ENCODE measurements around the gene FBXW5. TPM values are rescaled to one million over a fixed set of nuclear protein-coding genes. Genes with fewer than 3 reads are reported as not detected.

The FBXW5 gene
- total and polyA plus RNA-seq, 4 donors, result 52.0 to 107 (median 97.2) TPM

DNA sequence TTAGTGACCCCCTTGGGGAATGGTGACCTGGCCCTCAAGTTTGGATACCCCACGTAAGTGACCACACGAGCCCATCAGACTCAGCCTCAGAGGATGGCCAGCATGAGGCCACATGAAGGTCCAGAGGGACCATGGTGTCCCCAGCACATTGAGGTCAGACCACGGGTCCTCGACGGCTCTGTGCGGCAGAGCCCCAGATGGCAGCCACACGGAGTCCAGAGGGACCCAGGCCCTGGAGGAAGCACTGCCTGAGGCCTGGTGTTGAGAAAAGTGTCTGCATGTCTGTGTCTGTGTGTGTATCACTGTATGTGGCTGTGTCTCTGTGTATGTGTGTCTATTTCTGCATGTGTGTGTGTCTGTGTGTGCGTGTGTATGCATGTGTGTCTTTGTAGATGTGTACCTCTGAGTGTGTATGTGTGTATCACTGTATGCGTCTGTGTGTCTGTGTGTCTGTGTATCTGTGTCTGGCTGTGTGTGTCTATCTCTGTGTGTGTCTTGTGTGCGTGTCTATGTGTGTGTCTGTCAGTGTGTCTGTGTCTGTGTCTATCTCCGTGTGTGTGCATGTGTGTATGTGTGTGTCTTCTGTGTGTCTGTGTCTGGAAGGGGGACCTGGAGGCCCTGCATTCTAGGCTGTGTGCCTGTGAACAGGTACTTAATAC is 39.2 kb upstream of the FBXW5 start:
- DNase-seq (ENCODE audit: low read depth in 4 of 6, low spot score in 6 of 6), result no peak
- Histone ChIP-seq H3K4me3 (ENCODE audit: low read depth, low read length) (no peak overlapping the region), H3K9me3 (ENCODE audit: control insufficient read depth, insufficient read depth, low read length) (no peaks in the 10 kb centered on the region), H3K4me1 (ENCODE audit: control insufficient read depth, insufficient read depth, low read length) (peaks cover 34% of the 10 kb centered on the region), H3K27me3 (ENCODE audit: control insufficient read depth, insufficient read depth, low read length) (peaks cover 37% of the 10 kb centered on the region), H3K36me3 (ENCODE audit: control insufficient read depth, insufficient read depth, low read length) (peaks cover 3% of the 10 kb centered on the region), H3K27ac (ENCODE audit: low read depth, low read length) (no peak overlapping the region)
- WGBS (ENCODE audit: insufficient coverage), result 80% methylated on average over 10 of the region's 11 CpGs

DNA sequence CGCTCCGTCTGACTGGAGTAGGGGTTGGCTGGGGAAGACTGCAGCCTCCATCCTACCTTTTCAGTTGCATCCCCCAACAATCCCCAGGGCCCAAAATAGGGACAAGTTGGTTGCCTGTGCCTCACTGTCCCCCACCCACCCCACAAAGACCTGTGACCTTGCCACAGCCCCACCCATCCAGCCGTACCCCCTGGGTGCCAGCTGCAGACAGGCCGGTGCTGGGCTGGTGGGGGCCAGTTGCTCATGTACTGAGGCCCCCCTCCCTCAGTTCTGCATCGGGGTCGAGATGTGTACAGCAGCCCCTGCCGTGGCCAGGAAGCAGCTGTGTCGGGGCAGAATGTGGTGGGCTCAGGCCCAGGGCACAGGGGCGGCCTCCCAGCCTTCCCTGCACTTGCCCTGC is 38.6 kb upstream of the FBXW5 start:
- H3K27me3 ChIP-seq (ENCODE audit: control insufficient read depth, insufficient read depth, low read length), result peaks cover 37% of the 10 kb centered on the region
- no peak for DNase-seq (ENCODE audit: low read depth in 4 of 6, low spot score in 6 of 6)
- 79% methylated on average over 9 of the region's 9 CpGs for WGBS (ENCODE audit: insufficient coverage)

DNA sequence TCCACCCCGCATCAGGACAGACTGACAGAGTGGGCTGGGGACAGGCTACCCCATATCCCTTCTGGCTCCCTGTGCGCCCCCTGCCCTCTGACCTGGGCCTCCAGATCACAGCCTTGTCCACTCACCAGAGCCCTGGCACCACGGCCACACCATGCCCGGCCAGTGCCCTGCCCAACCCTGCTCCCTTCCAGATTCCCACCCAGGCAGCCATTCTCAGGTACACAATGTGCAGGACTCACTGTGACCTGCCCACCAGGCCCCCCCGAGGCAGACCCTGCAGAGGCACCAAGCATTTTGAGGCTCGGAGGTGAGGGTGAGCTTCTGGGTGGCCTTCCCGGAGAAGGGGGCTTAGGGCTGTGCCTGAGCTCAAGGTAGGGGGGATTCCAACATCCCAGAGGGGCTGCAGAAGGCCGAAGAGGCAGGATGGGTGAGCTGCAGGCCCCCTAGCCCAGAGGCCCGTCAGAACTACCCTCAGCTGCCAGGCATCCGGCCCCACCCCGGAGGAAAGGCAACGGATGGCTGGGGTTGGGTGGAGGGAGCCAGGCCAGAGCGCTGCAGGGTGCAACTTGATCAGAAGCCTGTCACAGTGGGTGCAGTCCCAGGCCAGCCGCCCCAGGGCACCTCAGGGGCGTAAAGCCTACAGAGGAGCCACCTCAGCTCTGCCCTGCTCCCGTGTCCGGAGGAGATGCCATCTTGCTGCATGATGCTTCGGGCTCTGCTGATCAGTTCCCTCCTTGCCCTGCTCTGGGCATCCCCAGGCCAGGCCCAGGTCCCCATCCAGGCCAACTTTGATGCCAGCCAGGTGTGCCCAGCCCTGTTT is 37.9 kb upstream of the FBXW5 start, which contains the start of gene LCNL1:
LCNL1 (plus strand) TSS at position 762 of the 820 bp plus-strand sequence. CDS start 594 bp downstream, outside the sequence.
- Histone ChIP-seq H3K27ac (ENCODE audit: low read depth, low read length) (no peak within 1 kb of the TSS), H3K27me3 (ENCODE audit: control insufficient read depth, insufficient read depth, low read length) (peaks cover 37% of the 10 kb centered on the region), H3K4me3 (ENCODE audit: low read depth, low read length) (no peak within 1 kb of the TSS), H3K4me1 (ENCODE audit: control insufficient read depth, insufficient read depth, low read length) (peaks cover 42% of the 10 kb centered on the region), H3K36me3 (ENCODE audit: control insufficient read depth, insufficient read depth, low read length) (peaks cover 3% of the 10 kb centered on the region), H3K9me3 (ENCODE audit: control insufficient read depth, insufficient read depth, low read length) (no peaks in the 10 kb centered on the region)
- DNase-seq (ENCODE audit: low read depth in 4 of 6, low spot score in 6 of 6), result no peak
- 84% methylated on average over 17 of the region's 18 CpGs for WGBS (ENCODE audit: insufficient coverage)

More for the DNA sequence above, 38.6 kb upstream of the FBXW5 start:
- H3K9me3 ChIP-seq (ENCODE audit: control insufficient read depth, insufficient read depth, low read length), result no peaks in the 10 kb centered on the region
- no peak overlapping the region for H3K4me3 ChIP-seq (ENCODE audit: low read depth, low read length)
- no peak overlapping the region for H3K27ac ChIP-seq (ENCODE audit: low read depth, low read length)
- peaks cover 35% of the 10 kb centered on the region for H3K4me1 ChIP-seq (ENCODE audit: control insufficient read depth, insufficient read depth, low read length)
- H3K36me3 ChIP-seq (ENCODE audit: control insufficient read depth, insufficient read depth, low read length), result peaks cover 3% of the 10 kb centered on the region

DNA sequence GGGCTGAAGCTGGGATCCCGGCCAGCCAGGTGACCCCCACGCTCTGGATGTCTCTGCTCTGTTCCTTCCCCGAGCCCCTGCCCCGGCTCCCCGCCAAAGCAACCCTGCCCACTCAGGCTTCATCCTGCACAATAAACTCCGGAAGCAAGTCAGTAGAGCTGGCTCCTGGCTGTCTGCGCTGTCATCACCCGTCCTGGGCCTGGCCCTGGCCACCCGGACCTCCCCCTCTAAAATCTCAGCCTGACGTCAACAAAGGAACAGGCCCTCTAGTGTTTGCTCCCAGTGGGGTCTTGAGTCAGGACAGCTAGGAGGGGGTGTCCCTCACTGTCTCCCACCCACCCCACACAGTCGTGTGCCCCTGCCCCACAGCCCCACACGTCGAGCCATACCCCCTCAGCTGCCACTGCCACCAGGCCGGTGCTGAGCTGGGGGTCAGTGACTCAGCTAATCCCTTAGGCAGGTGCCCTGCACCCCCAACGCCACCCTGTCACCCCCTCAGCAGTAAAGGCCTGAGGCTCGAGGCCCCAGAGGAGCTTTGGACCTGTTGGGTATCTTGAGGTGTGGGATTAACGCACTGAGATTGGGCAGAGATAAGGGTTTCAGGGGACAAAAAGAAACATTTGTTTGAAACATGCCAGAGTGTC is 37.2 kb upstream of the FBXW5 start:
- H3K9me3 ChIP-seq (ENCODE audit: control insufficient read depth, insufficient read depth, low read length), result no peaks in the 10 kb centered on the region
- H3K36me3 ChIP-seq (ENCODE audit: control insufficient read depth, insufficient read depth, low read length), result peaks cover 3% of the 10 kb centered on the region
- H3K27ac ChIP-seq (ENCODE audit: low read depth, low read length), result no peak overlapping the region
- DNase-seq (ENCODE audit: low read depth in 4 of 6, low spot score in 6 of 6), result no peak
- H3K4me3 ChIP-seq (ENCODE audit: low read depth, low read length), result no peak overlapping the region
- H3K4me1 ChIP-seq (ENCODE audit: control insufficient read depth, insufficient read depth, low read length), result peaks cover 50% of the 10 kb centered on the region
- WGBS (ENCODE audit: insufficient coverage), result 73% methylated on average over 9 of the region's 17 CpGs
- H3K27me3 ChIP-seq (ENCODE audit: control insufficient read depth, insufficient read depth, low read length), result peaks cover 34% of the 10 kb centered on the region

DNA sequence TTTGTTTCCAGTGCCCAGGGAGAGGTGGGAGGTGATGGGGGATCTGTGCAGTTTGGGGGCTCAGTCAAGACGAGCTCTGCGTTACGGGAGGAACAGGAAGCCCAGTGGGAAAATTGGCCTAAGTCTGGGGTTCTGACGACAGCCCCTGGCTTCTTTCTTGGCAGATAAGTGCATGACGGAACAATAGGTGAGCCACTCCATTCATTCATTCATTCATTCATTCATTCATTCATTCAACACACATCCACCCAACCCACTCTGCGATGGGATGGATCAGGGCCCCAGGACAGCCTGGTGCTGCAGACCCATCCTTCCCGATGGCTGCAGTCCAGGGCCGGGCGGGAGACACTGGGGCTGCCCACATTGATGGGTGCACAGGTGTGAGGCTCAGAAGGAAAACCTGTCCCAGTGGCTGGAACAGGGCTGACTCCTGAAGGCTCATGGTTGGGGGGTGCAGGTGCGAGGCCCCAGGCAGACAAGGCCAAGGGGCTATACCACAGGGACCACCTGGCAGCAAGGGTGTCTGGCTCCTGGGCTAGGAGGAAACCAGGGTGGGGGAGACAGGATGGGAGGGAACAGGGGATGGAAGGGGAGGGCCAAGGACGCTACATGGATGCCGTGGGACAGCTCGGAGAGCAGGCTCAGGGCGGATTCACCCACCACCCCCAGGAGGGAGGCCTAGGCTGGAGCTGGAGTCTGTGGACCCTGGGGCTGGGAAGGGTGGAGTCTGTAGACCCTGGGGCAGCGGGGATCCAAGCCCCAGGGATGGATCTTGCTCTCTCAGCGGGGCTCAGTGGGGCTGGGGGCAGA is 36.3 kb upstream of the FBXW5 start:
- no peak overlapping the region for H3K27ac ChIP-seq (ENCODE audit: low read depth, low read length)
- no peak overlapping the region for H3K4me3 ChIP-seq (ENCODE audit: low read depth, low read length)
- no peak for DNase-seq (ENCODE audit: low read depth in 4 of 6, low spot score in 6 of 6)
- WGBS (ENCODE audit: insufficient coverage), result 90% methylated on average over 15 of the region's 16 CpGs
- H3K9me3 ChIP-seq (ENCODE audit: control insufficient read depth, insufficient read depth, low read length), result no peaks in the 10 kb centered on the region
- H3K36me3 ChIP-seq (ENCODE audit: control insufficient read depth, insufficient read depth, low read length), result peaks cover 3% of the 10 kb centered on the region
- peaks cover 30% of the 10 kb centered on the region for H3K27me3 ChIP-seq (ENCODE audit: control insufficient read depth, insufficient read depth, low read length)
- H3K4me1 ChIP-seq (ENCODE audit: control insufficient read depth, insufficient read depth, low read length), result peaks cover 53% of the 10 kb centered on the region

DNA sequence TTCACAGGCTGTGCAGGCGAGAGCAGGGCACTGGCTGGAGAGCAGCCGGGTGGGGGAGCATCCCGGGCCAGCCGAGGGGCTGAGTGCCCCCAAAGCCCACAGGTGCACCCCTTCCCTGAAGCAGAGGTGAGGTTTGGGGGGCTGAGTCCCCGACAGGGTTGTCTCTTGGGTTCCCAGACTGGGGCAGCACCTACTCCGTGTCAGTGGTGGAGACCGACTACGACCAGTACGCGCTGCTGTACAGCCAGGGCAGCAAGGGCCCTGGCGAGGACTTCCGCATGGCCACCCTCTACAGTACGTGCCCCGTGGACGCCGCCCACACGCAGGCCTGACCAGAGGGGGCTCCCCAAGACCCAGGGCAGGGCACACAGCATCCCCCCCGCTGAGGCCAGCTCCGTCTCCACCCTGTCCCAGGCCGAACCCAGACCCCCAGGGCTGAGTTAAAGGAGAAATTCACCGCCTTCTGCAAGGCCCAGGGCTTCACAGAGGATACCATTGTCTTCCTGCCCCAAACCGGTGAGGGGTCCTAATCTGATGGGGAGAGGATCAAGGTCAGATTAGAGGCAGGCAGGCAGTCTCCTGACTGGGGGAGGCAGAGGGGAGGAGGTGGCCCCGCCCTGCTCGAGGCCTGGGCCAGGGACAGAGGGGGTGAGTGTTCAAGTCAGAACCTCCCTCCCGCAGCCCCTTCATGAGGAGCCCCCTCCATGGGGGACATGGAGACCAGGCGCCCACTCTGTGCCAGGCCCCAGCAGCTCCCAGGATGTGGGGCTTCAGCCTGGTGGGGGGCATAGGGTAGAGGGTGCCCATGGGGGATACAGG is 35.4 kb upstream of the FBXW5 start:
- no peak for DNase-seq (ENCODE audit: low read depth in 4 of 6, low spot score in 6 of 6)
- no peak overlapping the region for H3K4me3 ChIP-seq (ENCODE audit: low read depth, low read length)
- H3K36me3 ChIP-seq (ENCODE audit: control insufficient read depth, insufficient read depth, low read length), result peaks cover 3% of the 10 kb centered on the region
- H3K9me3 ChIP-seq (ENCODE audit: control insufficient read depth, insufficient read depth, low read length), result no peaks in the 10 kb centered on the region
- 86% methylated on average over 25 of the region's 26 CpGs for WGBS (ENCODE audit: insufficient coverage)
- no peak overlapping the region for H3K27ac ChIP-seq (ENCODE audit: low read depth, low read length)
- H3K4me1 ChIP-seq (ENCODE audit: control insufficient read depth, insufficient read depth, low read length), result peaks cover 56% of the 10 kb centered on the region
- H3K27me3 ChIP-seq (ENCODE audit: control insufficient read depth, insufficient read depth, low read length), result peaks cover 21% of the 10 kb centered on the region

DNA sequence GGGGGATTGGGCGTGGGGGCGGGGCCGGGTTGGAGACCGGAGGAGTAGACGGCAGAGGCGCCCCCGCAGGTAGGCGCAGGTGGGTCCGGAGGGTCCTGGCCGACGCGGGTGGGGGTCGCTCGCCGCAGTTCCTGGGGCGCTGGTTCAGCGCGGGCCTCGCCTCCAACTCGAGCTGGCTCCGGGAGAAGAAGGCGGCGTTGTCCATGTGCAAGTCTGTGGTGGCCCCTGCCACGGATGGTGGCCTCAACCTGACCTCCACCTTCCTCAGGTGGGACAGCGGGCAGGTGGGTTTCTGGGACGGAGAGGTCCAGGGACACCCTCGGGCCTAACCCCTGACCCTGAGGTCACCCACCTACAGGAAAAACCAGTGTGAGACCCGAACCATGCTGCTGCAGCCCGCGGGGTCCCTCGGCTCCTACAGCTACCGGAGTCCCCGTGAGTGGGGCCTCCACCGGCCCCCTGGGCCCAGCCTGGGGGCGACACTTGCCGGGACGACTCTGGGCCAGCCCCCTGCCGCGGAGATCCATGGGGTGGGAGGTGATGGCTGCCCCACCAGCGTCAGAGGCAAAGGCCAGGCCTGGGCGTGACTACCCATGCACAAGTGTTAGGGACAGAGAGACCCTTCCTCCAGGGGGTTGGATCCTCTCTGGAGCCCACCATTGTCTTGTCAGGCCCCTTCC is 34.5 kb upstream of the FBXW5 start:
- H3K4me3 ChIP-seq (ENCODE audit: low read depth, low read length), result peak overlapping the region; percentile 9
- 49% methylated on average over 41 of the region's 41 CpGs for WGBS (ENCODE audit: insufficient coverage)
- H3K36me3 ChIP-seq (ENCODE audit: control insufficient read depth, insufficient read depth, low read length), result peaks cover 3% of the 10 kb centered on the region
- peaks cover 52% of the 10 kb centered on the region for H3K4me1 ChIP-seq (ENCODE audit: control insufficient read depth, insufficient read depth, low read length)
- H3K27ac ChIP-seq (ENCODE audit: low read depth, low read length), result no peak overlapping the region
- peaks cover 11% of the 10 kb centered on the region for H3K27me3 ChIP-seq (ENCODE audit: control insufficient read depth, insufficient read depth, low read length)
- H3K9me3 ChIP-seq (ENCODE audit: control insufficient read depth, insufficient read depth, low read length), result no peaks in the 10 kb centered on the region
- no peak for DNase-seq (ENCODE audit: low read depth in 4 of 6, low spot score in 6 of 6)

DNA sequence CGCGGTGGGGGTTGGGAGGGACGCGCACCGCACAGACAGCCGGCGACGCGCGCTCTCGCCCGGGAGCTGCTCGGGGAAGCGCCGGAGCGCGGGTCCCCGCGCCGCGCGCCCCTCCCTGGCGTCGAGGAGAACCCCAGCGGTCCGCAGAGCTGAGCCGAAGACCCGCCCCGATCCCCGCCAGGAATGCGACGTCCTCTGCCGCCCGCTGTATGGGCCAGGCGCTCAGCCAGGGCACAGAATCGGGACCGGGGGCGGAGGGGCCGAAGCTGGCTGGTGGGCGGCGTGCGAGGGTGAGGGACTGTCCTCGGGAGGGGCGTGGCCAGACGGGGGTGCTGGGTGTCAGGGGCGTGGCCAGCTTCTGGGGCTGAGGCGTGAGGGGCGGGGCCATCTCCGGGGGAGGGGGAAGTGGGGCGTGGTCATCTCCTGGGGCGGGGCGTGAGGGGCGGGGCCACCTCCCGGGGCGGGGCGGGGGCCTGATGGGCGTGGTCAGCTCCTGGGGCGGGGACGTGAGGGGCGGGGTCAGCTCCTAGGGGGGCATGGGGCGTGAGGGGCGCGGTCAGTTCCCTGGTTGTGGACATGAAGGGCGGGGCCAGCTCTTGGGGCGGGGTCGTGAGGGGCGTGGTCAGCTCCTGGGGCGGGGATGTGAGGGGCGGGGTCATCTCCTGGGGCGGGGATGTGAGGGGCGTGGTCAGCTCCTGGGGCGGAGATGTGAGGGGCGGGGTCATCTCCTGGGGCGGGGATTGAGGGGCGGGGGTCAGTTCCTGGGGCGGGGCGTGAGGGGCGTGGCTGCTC is 33.7 kb upstream of the FBXW5 start:
- DNase-seq (ENCODE audit: low read depth in 4 of 6, low spot score in 6 of 6), result peak in 3 of 6 donors; percentile 15 to 79 (median 71)
- WGBS (ENCODE audit: insufficient coverage), result under 1% methylated on average over 66 of the region's 78 CpGs
- Histone ChIP-seq H3K4me1 (ENCODE audit: control insufficient read depth, insufficient read depth, low read length) (peaks cover 52% of the 10 kb centered on the region), H3K9me3 (ENCODE audit: control insufficient read depth, insufficient read depth, low read length) (no peaks in the 10 kb centered on the region), H3K27me3 (ENCODE audit: control insufficient read depth, insufficient read depth, low read length) (peaks cover 5% of the 10 kb centered on the region), H3K27ac (ENCODE audit: low read depth, low read length) (peak overlapping the region; percentile 64), H3K36me3 (ENCODE audit: control insufficient read depth, insufficient read depth, low read length) (peaks cover 3% of the 10 kb centered on the region), H3K4me3 (ENCODE audit: low read depth, low read length) (peak overlapping the region; percentile 46)

All from spinal cord (tissue), 10 donors.